ENCODE data around the gene TNRC6C. TPM values are rescaled to one million over a fixed set of nuclear protein-coding genes. Genes with fewer than 3 reads are reported as not detected.
"Not testable (repeated sequence)": the region's sequence is repeated elsewhere in the genome, so short reads cannot be mapped to it uniquely, and the experiment has no call there.

TNRC6C gene
- total RNA-seq, 1 donor from 2014 or later = 21.0 TPM

GRCh38 chr17:78053777-78054468, 95.4 kb downstream of the TNRC6C start:
- intact Hi-C loops (cut with DNase I) = no loop called here
- DNase-seq (ENCODE audit: missing footprints) = no peak
- ATAC-seq = no peak

GRCh38 chr17:78057113-78057740, 98.7 kb downstream of the TNRC6C start:
- ATAC-seq (no peak), DNase-seq (ENCODE audit: missing footprints) (no peak)
- intact Hi-C loops (cut with DNase I) = no loop called here

- ATAC-seq = no peak
- intact Hi-C loops (cut with DNase I) = no loop called here
- DNase-seq (ENCODE audit: missing footprints) = no peak
These were observed 99.5 kb downstream of the TNRC6C start for GRCh38 chr17:78058001-78058400.

- DNase-seq (ENCODE audit: missing footprints) (no peak), ATAC-seq (no peak)
- intact Hi-C loops (cut with DNase I) = no loop called here
These were observed 100.1 kb downstream of the TNRC6C start for GRCh38 chr17:78058581-78058980.

- no peak for DNase-seq (ENCODE audit: missing footprints)
- no peak for ATAC-seq
- intact Hi-C loops (cut with DNase I) = no loop called here
These were observed 104.1 kb downstream of the TNRC6C start for GRCh38 chr17:78062596-78062995.

- DNase-seq (ENCODE audit: missing footprints) = no peak
- intact Hi-C loops (cut with DNase I) = no loop called here
- ATAC-seq = no peak
These were observed 105.0 kb downstream of the TNRC6C start for GRCh38 chr17:78063489-78063888.

- no peak for ATAC-seq
- intact Hi-C loops (cut with DNase I) = no loop called here
- no peak for DNase-seq (ENCODE audit: missing footprints)
These were observed 106.2 kb downstream of the TNRC6C start for GRCh38 chr17:78064708-78065107.

- ATAC-seq; DNase-seq (ENCODE audit: missing footprints); intact Hi-C loops (cut with DNase I): not testable (repeated sequence)
These were observed 108.5 kb downstream of the TNRC6C start for GRCh38 chr17:78066976-78067375.

- DNase-seq (ENCODE audit: missing footprints) (no peak), ATAC-seq (no peak)
- intact Hi-C loops (cut with DNase I) = no loop called here
These were observed 111.2 kb downstream of the TNRC6C start for GRCh38 chr17:78069695-78070094.

- DNase-seq (ENCODE audit: missing footprints) (no peak), ATAC-seq (no peak)
- intact Hi-C loops (cut with DNase I) = no loop called here
These were observed 114.5 kb downstream of the TNRC6C start for GRCh38 chr17:78072961-78073360.

GRCh38 chr17:78075011-78075410, 116.5 kb downstream of the TNRC6C start:
- ATAC-seq (no peak), DNase-seq (ENCODE audit: missing footprints) (no peak)
- intact Hi-C loops (cut with DNase I) = no loop called here

- ATAC-seq (no peak), DNase-seq (ENCODE audit: missing footprints) (no peak)
- intact Hi-C loops (cut with DNase I) = no loop called here
These were observed 117.0 kb downstream of the TNRC6C start for GRCh38 chr17:78075545-78075944.

- no peak for DNase-seq (ENCODE audit: missing footprints)
- intact Hi-C loops (cut with DNase I) = no loop called here
- peak; percentile 88 for ATAC-seq
These were observed 120.8 kb downstream of the TNRC6C start for GRCh38 chr17:78079253-78079652.

- no peak for ATAC-seq
- intact Hi-C loops (cut with DNase I) = loop anchor here (10.0 kb wide), 1 partner anchor 57 kb away; no protein-coding TSS in a partner anchor
- no peak for DNase-seq (ENCODE audit: missing footprints)
These were observed 123.0 kb downstream of the TNRC6C start for GRCh38 chr17:78081551-78081950.

GRCh38 chr17:78082355-78082872, 123.9 kb downstream of the TNRC6C start:
- ATAC-seq = not testable (repeated sequence)
- intact Hi-C loops (cut with DNase I) = loop anchor here (10.0 kb wide), 1 partner anchor 58 kb away; no protein-coding TSS in a partner anchor

GRCh38 chr17:78082988-78083387, 124.5 kb downstream of the TNRC6C start:
- DNase-seq (ENCODE audit: missing footprints) (no peak), ATAC-seq (no peak)
- intact Hi-C loops (cut with DNase I) = loop anchor here (10.0 kb wide), 1 partner anchor 58 kb away; no protein-coding TSS in a partner anchor

More at GRCh38 chr17:78082355-78082872, 123.9 kb downstream of the TNRC6C start:
- not testable (repeated sequence) for DNase-seq (ENCODE audit: missing footprints)

- DNase-seq (ENCODE audit: missing footprints) (no peak), ATAC-seq (no peak)
- intact Hi-C loops (cut with DNase I) = loop anchor here (10.0 kb wide), 1 partner anchor 62 kb away; no protein-coding TSS in a partner anchor
These were observed 128.2 kb downstream of the TNRC6C start for GRCh38 chr17:78086740-78087139.

GRCh38 chr17:78088529-78088928, 130.0 kb downstream of the TNRC6C start:
- intact Hi-C loops (cut with DNase I) = loop anchor here (10.0 kb wide), 1 partner anchor 64 kb away; no protein-coding TSS in a partner anchor
- ATAC-seq (no peak), DNase-seq (ENCODE audit: missing footprints) (no peak)

GRCh38 chr17:78089576-78090281, 131.2 kb downstream of the TNRC6C start:
- ATAC-seq (peak; percentile 32), DNase-seq (ENCODE audit: missing footprints) (no peak)
- intact Hi-C loops (cut with DNase I) = loop anchor here (10.0 kb wide), 1 partner anchor 65 kb away; no protein-coding TSS in a partner anchor
